Ectodermal cell (in vitro differentiated cells): ENCODE measurements around the gene WNT2.
"Not testable (repeated sequence)": the region's sequence is repeated elsewhere in the genome, so short reads cannot be mapped to it uniquely, and the experiment has no call there.

ENCODE experiments used
- H3K27ac ChIP-seq: 2 replicates; pipeline ENCODE4 v1.7.0; 2013; ENCODE audit warnings: mild to moderate bottlenecking, low read depth, low read length; ENCODE audit not compliant: insufficient read depth, poor library complexity, severe bottlenecking
- H3K27me3 ChIP-seq: 2 replicates; pipeline ENCODE4 v1.7.0; 2013; ENCODE audit warnings: mild to moderate bottlenecking, low read length; ENCODE audit not compliant: insufficient read depth, control insufficient read depth, poor library complexity, severe bottlenecking
- H3K36me3 ChIP-seq: one replicate; pipeline ENCODE4 v1.7.0; 2013; ENCODE audit warnings: low read length; ENCODE audit not compliant: control insufficient read depth, insufficient read depth
- H3K4me1 ChIP-seq: one replicate; pipeline ENCODE4 v1.7.0; 2013; ENCODE audit warnings: low read length; ENCODE audit not compliant: control insufficient read depth, insufficient read depth
- H3K4me3 ChIP-seq: 2 replicates; pipeline ENCODE4 v1.7.0; 2013; ENCODE audit warnings: low read depth, low read length, control low read depth; ENCODE audit not compliant: insufficient read depth
- H3K9me3 ChIP-seq: 2 replicates; pipeline ENCODE4 v1.7.0; 2013; ENCODE audit warnings: mild to moderate bottlenecking, low read length, moderate library complexity; ENCODE audit not compliant: control insufficient read depth
- WGBS, 2 experiments: methylation state at CpG; one replicate each; pipeline ENCODE4 v1.1.7; 2013; ENCODE audit warnings: missing lambda C conversion rate in 2 of 2; 5-methylcytosine and 5-hydroxymethylcytosine counted together

WNT2 gene

DNA sequence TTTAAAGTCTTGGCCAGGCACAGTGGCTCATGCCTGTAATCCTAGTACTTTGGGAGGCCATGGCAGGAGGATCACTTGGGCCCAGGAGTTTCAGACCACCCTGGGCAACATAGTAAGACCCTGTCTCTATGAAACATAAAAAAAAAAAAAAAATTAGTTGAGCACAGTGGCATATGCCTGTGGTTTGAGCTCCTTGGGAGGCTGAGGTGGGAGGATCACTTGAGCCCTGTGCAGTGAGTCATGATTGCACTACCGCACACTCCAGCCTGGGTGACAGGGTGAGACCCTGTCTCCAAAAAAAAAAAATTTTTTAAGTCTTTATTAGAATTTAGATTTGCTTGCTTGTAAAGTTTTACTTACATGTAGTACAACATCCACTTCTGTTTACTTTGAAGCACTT lies 14.0 kb downstream of the WNT2 start:
- 100% methylated on average over 1 of the region's 1 CpG for WGBS, 2 experiments
- H3K27me3 ChIP-seq, result no peaks in the 10 kb centered on the region

GRCh38 chr7:117302396-117302795 lies 20.5 kb downstream of the WNT2 start:
- Histone ChIP-seq H3K36me3 (no peaks in the 10 kb centered on the region), H3K4me1 (no peaks in the 10 kb centered on the region), H3K9me3 (no peaks in the 10 kb centered on the region), H3K27me3 (no peaks in the 10 kb centered on the region), H3K4me3 (no peak overlapping the region), H3K27ac (no peak overlapping the region)
- WGBS, 2 experiments, result 95 to 98% methylated on average over 4 of the region's 4 CpGs

More for the DNA sequence above, 14.0 kb downstream of the WNT2 start:
- no peak overlapping the region for H3K4me3 ChIP-seq
- H3K36me3 ChIP-seq, result no peaks in the 10 kb centered on the region
- no peaks in the 10 kb centered on the region for H3K9me3 ChIP-seq
- no peak overlapping the region for H3K27ac ChIP-seq
- no peaks in the 10 kb centered on the region for H3K4me1 ChIP-seq

- not testable (repeated sequence) for H3K36me3 ChIP-seq, H3K4me3 ChIP-seq, H3K27ac ChIP-seq, H3K27me3 ChIP-seq, H3K4me1 ChIP-seq, H3K9me3 ChIP-seq
- 94 to 95% methylated on average over 5 of the region's 5 CpGs for WGBS, 2 experiments
Observed at GRCh38 chr7:117300506-117300905, 22.4 kb downstream of the WNT2 start.

- no peaks in the 10 kb centered on the region for H3K4me1 ChIP-seq
- no peaks in the 10 kb centered on the region for H3K9me3 ChIP-seq
- no peaks in the 10 kb centered on the region for H3K36me3 ChIP-seq
- H3K27ac ChIP-seq, result no peak overlapping the region
- 92 to 94% methylated on average over 12 of the region's 12 CpGs for WGBS, 2 experiments
- H3K4me3 ChIP-seq, result no peak overlapping the region
- no peaks in the 10 kb centered on the region for H3K27me3 ChIP-seq
Observed at GRCh38 chr7:117297606-117298005, 25.3 kb downstream of the WNT2 start.

DNA sequence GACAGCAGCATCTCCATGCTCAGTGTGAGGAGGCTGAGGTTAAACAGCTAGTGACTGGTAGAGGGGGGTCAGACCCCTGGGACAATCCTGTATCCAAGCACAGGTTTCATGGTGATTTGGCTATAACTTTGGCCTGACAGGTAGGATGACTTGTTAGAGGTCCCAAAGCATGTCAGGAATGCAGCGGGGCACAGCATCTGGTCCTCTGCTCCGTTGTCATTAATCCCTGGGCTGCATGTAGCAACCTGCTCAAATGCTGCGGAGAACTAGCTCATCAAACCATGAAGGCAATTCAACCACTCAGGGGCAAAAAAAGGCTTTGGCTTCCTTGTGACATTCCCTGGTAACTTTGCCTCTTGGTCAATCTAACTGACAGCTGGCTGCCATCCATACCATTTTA lies 26.8 kb downstream of the WNT2 start:
- no peaks in the 10 kb centered on the region for H3K27me3 ChIP-seq
- no peaks in the 10 kb centered on the region for H3K36me3 ChIP-seq
- no peak overlapping the region for H3K27ac ChIP-seq
- H3K4me1 ChIP-seq, result no peaks in the 10 kb centered on the region
- 69 to 70% methylated on average over 3 of the region's 3 CpGs for WGBS, 2 experiments
- no peaks in the 10 kb centered on the region for H3K9me3 ChIP-seq
- no peak overlapping the region for H3K4me3 ChIP-seq

- Histone ChIP-seq H3K9me3 (no peaks in the 10 kb centered on the region), H3K27ac (no peak overlapping the region), H3K4me3 (no peak overlapping the region), H3K27me3 (no peaks in the 10 kb centered on the region), H3K36me3 (no peaks in the 10 kb centered on the region), H3K4me1 (no peaks in the 10 kb centered on the region)
- 89 to 96% methylated on average over 5 of the region's 5 CpGs for WGBS, 2 experiments
Observed at GRCh38 chr7:117285826-117286225, 37.0 kb downstream of the WNT2 start.

GRCh38 chr7:117284692-117285091 lies 38.2 kb downstream of the WNT2 start:
- no peaks in the 10 kb centered on the region for H3K36me3 ChIP-seq
- H3K9me3 ChIP-seq, result no peaks in the 10 kb centered on the region
- 91 to 95% methylated on average over 5 of the region's 5 CpGs for WGBS, 2 experiments
- H3K27me3 ChIP-seq, result no peaks in the 10 kb centered on the region
- H3K4me1 ChIP-seq, result no peaks in the 10 kb centered on the region
- H3K27ac ChIP-seq, result no peak overlapping the region
- no peak overlapping the region for H3K4me3 ChIP-seq

GRCh38 chr7:117283779-117284178 lies 39.1 kb downstream of the WNT2 start:
- no peaks in the 10 kb centered on the region for H3K36me3 ChIP-seq
- H3K9me3 ChIP-seq, result no peaks in the 10 kb centered on the region
- H3K27me3 ChIP-seq, result no peaks in the 10 kb centered on the region
- WGBS, 2 experiments, result 96 to 97% methylated on average over 6 of the region's 6 CpGs
- H3K4me3 ChIP-seq, result no peak overlapping the region
- no peak overlapping the region for H3K27ac ChIP-seq
- H3K4me1 ChIP-seq, result no peaks in the 10 kb centered on the region

DNA sequence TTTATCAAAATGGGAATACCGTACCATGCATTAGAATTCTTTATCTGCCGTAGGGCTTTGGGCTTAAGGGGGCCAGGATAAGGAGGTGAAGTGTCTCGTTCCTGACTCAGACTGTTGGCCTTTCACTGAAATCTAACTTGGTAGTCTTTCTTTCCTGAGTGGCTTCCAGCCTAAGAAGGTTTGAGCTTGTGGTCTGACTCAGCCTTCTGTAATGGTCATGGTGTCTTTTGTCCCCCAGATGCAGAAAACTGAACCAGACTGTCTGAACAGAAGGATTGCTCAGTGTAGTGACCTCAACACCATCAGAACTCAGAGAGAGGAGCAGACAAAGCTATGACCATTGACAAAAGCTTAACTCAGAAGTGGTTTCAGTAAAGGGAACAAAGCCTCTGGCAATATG lies 39.5 kb downstream of the WNT2 start:
- Histone ChIP-seq H3K9me3 (no peaks in the 10 kb centered on the region), H3K27ac (no peak overlapping the region), H3K4me3 (no peak overlapping the region), H3K36me3 (no peaks in the 10 kb centered on the region), H3K27me3 (no peaks in the 10 kb centered on the region), H3K4me1 (no peaks in the 10 kb centered on the region)
- 86 to 94% methylated on average over 3 of the region's 3 CpGs for WGBS, 2 experiments

GRCh38 chr7:117282239-117282812 lies 40.5 kb downstream of the WNT2 start:
- H3K9me3 ChIP-seq, result no peaks in the 10 kb centered on the region
- no peaks in the 10 kb centered on the region for H3K36me3 ChIP-seq
- H3K4me3 ChIP-seq, result no peak overlapping the region
- no peak overlapping the region for H3K27ac ChIP-seq
- H3K27me3 ChIP-seq, result no peaks in the 10 kb centered on the region
- WGBS, 2 experiments, result 73 to 83% methylated on average over 1 of the region's 1 CpG
- no peaks in the 10 kb centered on the region for H3K4me1 ChIP-seq

DNA sequence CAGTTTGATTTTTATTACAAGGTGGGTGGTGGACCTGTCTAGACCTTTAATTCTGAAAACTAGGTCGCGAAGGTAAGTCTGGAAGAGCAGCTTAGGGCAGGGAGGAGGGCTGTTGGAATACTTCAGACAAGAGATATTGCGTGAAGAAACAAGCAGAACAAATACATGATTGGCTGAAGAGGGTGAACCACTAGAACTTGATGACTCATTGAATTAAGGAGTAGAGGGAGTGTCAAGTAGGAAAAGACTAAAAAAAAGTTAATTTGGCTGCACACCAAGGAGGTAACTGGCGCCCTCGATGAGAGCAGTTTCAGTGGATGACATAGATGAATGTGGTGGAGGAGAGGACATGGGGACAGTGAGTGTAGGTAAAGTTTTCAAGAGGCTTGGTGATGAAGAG lies 41.3 kb downstream of the WNT2 start:
- 93% methylated on average over 5 of the region's 5 CpGs for WGBS, 2 experiments

More for the DNA sequence above, 41.3 kb downstream of the WNT2 start:
- no peak overlapping the region for H3K27ac ChIP-seq
- no peaks in the 10 kb centered on the region for H3K4me1 ChIP-seq
- no peaks in the 10 kb centered on the region for H3K9me3 ChIP-seq
- H3K27me3 ChIP-seq, result no peaks in the 10 kb centered on the region
- no peak overlapping the region for H3K4me3 ChIP-seq
- no peaks in the 10 kb centered on the region for H3K36me3 ChIP-seq
